ENCODE data around the gene C16orf89.
"Not testable (repeated sequence)": the region's sequence is repeated elsewhere in the genome, so short reads cannot be mapped to it uniquely, and the experiment has no call there.

The C16orf89 gene

GRCh38 chr16:5084099-5084731 lies 18.5 kb upstream of the C16orf89 start:
- not testable (repeated sequence) for DNase-seq

- DNase-seq = not testable (repeated sequence)
Observed at GRCh38 chr16:5083646-5084045, 17.9 kb upstream of the C16orf89 start.

GRCh38 chr16:5080996-5081395 lies 15.2 kb upstream of the C16orf89 start:
- DNase-seq = not testable (repeated sequence)

GRCh38 chr16:5080461-5080860 lies 14.7 kb upstream of the C16orf89 start:
- DNase-seq = not testable (repeated sequence)

- no peak for DNase-seq
Observed at GRCh38 chr16:5078626-5079025, 12.9 kb upstream of the C16orf89 start.

GRCh38 chr16:5077304-5077703 lies 11.5 kb upstream of the C16orf89 start:
- no peak for DNase-seq

- DNase-seq = no peak
Observed at GRCh38 chr16:5075637-5076036, 9.9 kb upstream of the C16orf89 start.

GRCh38 chr16:5073771-5074170 lies 8.0 kb upstream of the C16orf89 start:
- DNase-seq = not testable (repeated sequence)

- no peak for DNase-seq
Observed at GRCh38 chr16:5073279-5073629, 7.5 kb upstream of the C16orf89 start.

GRCh38 chr16:5072334-5073278 lies 6.8 kb upstream of the C16orf89 start:
- no peak for DNase-seq

- peak; percentile 85 for DNase-seq
Observed at GRCh38 chr16:5071681-5072333, 6.1 kb upstream of the C16orf89 start, which contains the start of gene ALG1. ALG1 (plus strand) TSS chr16:5071843; CDS start chr16:5071850, 7 bp downstream.

GRCh38 chr16:5071341-5071680 lies 5.6 kb upstream of the C16orf89 start:
- DNase-seq = peak; percentile 7

- no peak for DNase-seq
Observed at GRCh38 chr16:5070431-5071186, 4.9 kb upstream of the C16orf89 start.

- DNase-seq = no peak
Observed at GRCh38 chr16:5069854-5070253, 4.1 kb upstream of the C16orf89 start.

- no peak for DNase-seq
Observed at GRCh38 chr16:5069048-5069447, 3.3 kb upstream of the C16orf89 start.

- DNase-seq = no peak
Observed at GRCh38 chr16:5066511-5066910, 755 bp upstream of the C16orf89 start.

- no peak for DNase-seq
Observed at GRCh38 chr16:5065326-5065725, 430 bp downstream of the C16orf89 start.

GRCh38 chr16:5064915-5065314 lies 841 bp downstream of the C16orf89 start:
- DNase-seq = no peak

GRCh38 chr16:5062790-5063765 lies 2.7 kb downstream of the C16orf89 start:
- no peak for DNase-seq

GRCh38 chr16:5062051-5062450 lies 3.7 kb downstream of the C16orf89 start:
- DNase-seq = no peak

- DNase-seq = no peak
Observed at GRCh38 chr16:5060073-5060641, 5.6 kb downstream of the C16orf89 start.

Data from central memory CD4-positive, alpha-beta T cell (primary cell).